BLaER1 treated with 17β-estradiol and CSF1 and Interleukin-3, amounts not matched to agents 10 nM and 100 nM (cell line): ENCODE data around the gene SUSD6.

Experiments used
- H3K27ac ChIP-seq, 11 experiments: shearing (Covaris generic); formaldehyde crosslinking; 2 replicates each; pipeline ENCODE4 v1.8.1; 2022
- H3K27me3 ChIP-seq, 11 experiments: shearing (Covaris generic); formaldehyde crosslinking; 2 replicates each; pipeline ENCODE4 v1.8.1; 2022
- H3K36me3 ChIP-seq, 11 experiments: shearing (Covaris generic); formaldehyde crosslinking; 2 replicates each; pipeline ENCODE4 v1.8.1; 2022
- H3K4me1 ChIP-seq, 10 experiments: shearing (Covaris generic); formaldehyde crosslinking; 2 replicates each; pipeline ENCODE4 v1.8.1; 2022
- H3K4me2 ChIP-seq, 11 experiments: shearing (Covaris generic); formaldehyde crosslinking; 2 replicates each; pipeline ENCODE4 v1.8.1; 2022
- H3K4me3 ChIP-seq, 10 experiments: shearing (Covaris generic); formaldehyde crosslinking; 2 replicates each; pipeline ENCODE4 v1.8.1; 2022
- H3K9ac ChIP-seq, 11 experiments: shearing (Covaris generic); formaldehyde crosslinking; 2 replicates each; pipeline ENCODE4 v1.8.1; 2022
- H3K9me3 ChIP-seq, 11 experiments: shearing (Covaris generic); formaldehyde crosslinking; replicated peaks in 1 of 11; 2 replicates each; pipeline ENCODE4 v1.8.1; 2022
- H4K20me1 ChIP-seq, 11 experiments: shearing (Covaris generic); formaldehyde crosslinking; 2 replicates each; pipeline ENCODE4 v1.8.1; 2022
- Cebpa-rat ChIP-seq, 11 experiments: shearing (Covaris generic); IDR thresholded peaks; 2 replicates each; pipeline ENCODE4 v1.8.1; 2022

The SUSD6 gene

DNA sequence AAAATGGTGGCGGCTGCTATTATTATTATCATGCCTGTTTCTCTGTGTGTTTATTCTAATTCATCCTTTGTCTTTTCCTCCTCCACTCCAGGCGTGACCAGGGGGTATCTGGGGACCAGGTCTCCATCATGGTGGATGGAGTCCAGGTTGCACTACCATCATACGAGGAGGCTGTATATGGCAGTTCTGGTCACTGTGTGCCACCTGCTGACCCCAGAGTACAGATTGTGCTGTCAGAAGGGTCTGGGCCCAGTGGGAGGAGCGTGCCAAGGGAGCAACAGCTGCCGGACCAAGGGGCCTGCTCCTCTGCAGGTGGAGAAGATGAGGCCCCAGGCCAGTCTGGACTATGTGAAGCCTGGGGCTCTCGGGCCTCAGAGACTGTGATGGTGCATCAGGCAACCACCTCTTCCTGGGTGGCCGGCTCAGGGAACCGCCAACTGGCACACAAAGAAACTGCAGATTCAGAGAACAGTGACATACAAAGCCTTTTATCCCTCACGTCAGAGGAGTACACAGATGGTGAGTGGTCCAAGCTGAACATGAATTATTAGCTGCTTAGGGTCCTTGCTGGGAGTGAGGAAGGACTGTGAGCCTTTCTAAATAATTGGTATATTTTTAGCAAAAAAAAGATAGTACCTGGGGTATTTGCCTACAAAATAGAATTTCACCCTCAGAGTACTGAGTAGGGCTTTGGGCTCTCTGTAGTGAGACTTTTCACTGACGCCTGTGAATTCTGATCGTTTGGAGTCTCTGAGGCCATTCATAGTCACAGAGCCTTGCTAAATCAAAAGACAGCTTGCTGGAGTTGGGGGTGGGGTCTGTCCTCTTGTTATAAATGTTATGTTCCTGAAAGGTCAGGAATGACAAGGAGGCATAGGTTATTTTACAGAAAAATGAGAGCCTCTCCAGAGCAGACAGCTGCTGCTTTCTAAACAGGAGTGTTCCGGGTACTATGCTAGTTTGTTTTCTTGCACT is 97.5 kb downstream of the SUSD6 start:
- Histone ChIP-seq H3K9me3 (no peaks in the 10 kb centered on the region), H3K4me1 (peaks cover 78 to 99% (median 97%) of the 10 kb centered on the region in 10 experiments), H3K27ac (peak overlapping the region in 6 of 11 experiments; percentile 3 to 79 (median 42); a peak in 8 of 22 replicates), H3K27me3 (no peaks in the 10 kb centered on the region), H3K4me3 (no peak overlapping the region), H3K4me2 (peak overlapping the region in 10 of 11 experiments; percentile 11 to 92 (median 50); a peak in 18 of 22 replicates), H4K20me1 (peaks cover 0 to 29% (median 0%) of the 10 kb centered on the region in 11 experiments; a peak in 6 of 22 replicates), H3K36me3 (peaks cover 63 to 92% (median 86%) of the 10 kb centered on the region in 11 experiments), H3K9ac (peak overlapping the region in 2 of 11 experiments; percentile 32; a peak in 2 of 22 replicates)
- TF ChIP-seq Cebpa-rat (IDR thresholded peaks at IDR 0.05), result no peak

DNA sequence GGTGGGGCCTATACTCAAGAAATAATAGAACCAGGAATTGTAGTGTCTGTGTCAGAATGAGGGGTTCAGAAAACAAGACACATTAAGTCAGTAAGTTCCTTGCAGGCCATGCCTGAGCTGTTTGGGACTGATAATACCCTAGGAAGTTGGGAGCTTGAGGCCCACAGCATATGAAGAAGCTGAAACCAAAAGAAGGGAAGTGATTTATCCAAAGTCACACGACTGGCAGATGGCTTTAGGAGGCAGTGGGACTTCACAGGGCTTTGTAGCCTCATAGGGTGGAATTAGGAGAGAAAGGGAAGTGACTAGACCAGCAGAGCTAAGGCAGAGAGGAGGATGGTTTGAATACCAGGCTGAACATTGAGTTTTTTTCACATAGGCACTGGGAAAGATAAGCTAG is 99.0 kb downstream of the SUSD6 start:
- Histone ChIP-seq H3K9ac (peak overlapping the region in 4 of 11 experiments; percentile 4 to 67 (median 32); a peak in 5 of 22 replicates), H3K4me3 (no peak overlapping the region), H3K36me3 (peaks cover 51 to 92% (median 80%) of the 10 kb centered on the region in 11 experiments), H3K27me3 (no peaks in the 10 kb centered on the region), H3K9me3 (no peaks in the 10 kb centered on the region), H4K20me1 (peaks cover 0 to 17% (median 0%) of the 10 kb centered on the region in 11 experiments; a peak in 2 of 22 replicates), H3K4me2 (peak overlapping the region in 9 of 11 experiments; percentile 81 to 92 (median 87); a peak in 17 of 22 replicates), H3K4me1 (peaks cover 69 to 99% (median 90%) of the 10 kb centered on the region in 10 experiments), H3K27ac (peak overlapping the region; percentile 8 to 82 (median 64); a peak in 18 of 22 replicates)
- no peak for TF ChIP-seq Cebpa-rat (IDR thresholded peaks at IDR 0.05)

DNA sequence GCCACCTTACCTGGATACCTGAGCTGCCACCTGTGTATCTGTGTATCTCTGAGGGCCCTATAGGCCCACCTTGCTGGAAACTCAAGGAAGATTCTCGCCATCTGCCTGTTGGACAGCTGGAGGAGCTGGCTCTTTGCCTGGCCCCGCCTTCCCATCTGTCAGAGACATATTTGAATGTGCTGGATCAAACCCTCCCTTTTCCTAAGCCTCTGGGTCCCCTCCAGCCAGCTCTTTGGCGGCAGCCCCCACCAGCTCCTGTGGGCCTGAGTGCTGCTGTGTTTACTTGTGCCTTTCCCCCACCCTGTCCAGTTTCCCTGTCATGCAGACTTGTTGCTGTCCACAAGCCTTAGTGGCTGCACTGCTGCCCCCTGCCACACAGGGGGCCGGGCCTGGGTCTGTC is 99.7 kb downstream of the SUSD6 start:
- H3K9me3 ChIP-seq, result no peaks in the 10 kb centered on the region
- peak overlapping the region; percentile 81 to 92 (median 87) for H3K4me2 ChIP-seq
- peak overlapping the region in 4 of 10 experiments; percentile 5 to 9 (median 8); a peak in 4 of 20 replicates for H3K4me3 ChIP-seq
- H3K4me1 ChIP-seq, result peaks cover 67 to 99% (median 90%) of the 10 kb centered on the region in 10 experiments
- H3K27me3 ChIP-seq, result no peaks in the 10 kb centered on the region
- peak overlapping the region in 10 of 11 experiments; percentile 3 to 82 (median 65); a peak in 19 of 22 replicates for H3K27ac ChIP-seq
- H3K36me3 ChIP-seq, result peaks cover 49 to 94% (median 76%) of the 10 kb centered on the region in 11 experiments
- TF ChIP-seq Cebpa-rat (IDR thresholded peaks at IDR 0.05), result no peak
- peaks cover 0 to 10% (median 0%) of the 10 kb centered on the region in 11 experiments; a peak in 1 of 22 replicates for H4K20me1 ChIP-seq
- H3K9ac ChIP-seq, result peak overlapping the region in 6 of 11 experiments; percentile 4 to 67 (median 46); a peak in 9 of 22 replicates

DNA sequence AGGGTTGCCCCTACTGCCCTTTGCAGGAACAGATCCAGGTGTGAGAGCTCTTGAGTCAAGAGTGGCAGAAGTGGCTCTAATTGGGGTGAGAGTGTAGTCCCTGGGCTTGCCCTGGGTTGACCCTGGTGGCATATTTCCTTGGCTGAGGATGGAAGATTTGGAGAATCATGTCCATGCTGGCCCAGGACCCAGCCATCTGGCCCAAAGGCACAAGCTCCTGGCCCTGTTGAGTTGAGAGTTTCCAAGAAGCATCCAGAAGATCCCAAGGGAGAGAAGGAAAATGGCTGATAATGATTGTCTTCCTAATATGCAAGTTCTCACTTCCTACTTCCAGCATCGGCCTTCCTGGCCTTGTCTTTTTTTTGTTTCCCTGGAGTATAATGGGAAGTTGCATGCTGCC is 100.1 kb downstream of the SUSD6 start:
- no peaks in the 10 kb centered on the region for H3K9me3 ChIP-seq
- H3K4me2 ChIP-seq, result peak overlapping the region; percentile 81 to 92 (median 87)
- peak overlapping the region in 9 of 11 experiments; percentile 34 to 67 (median 50); a peak in 13 of 22 replicates for H3K9ac ChIP-seq
- H3K27ac ChIP-seq, result peak overlapping the region; percentile 56 to 82 (median 66)
- no peak for TF ChIP-seq Cebpa-rat (IDR thresholded peaks at IDR 0.05)
- H3K4me1 ChIP-seq, result peaks cover 67 to 99% (median 90%) of the 10 kb centered on the region in 10 experiments
- H3K27me3 ChIP-seq, result no peaks in the 10 kb centered on the region
- H3K4me3 ChIP-seq, result peak overlapping the region in 3 of 10 experiments; percentile 5 to 9 (median 8); a peak in 4 of 20 replicates
- H4K20me1 ChIP-seq, result peaks cover 0 to 8% (median 0%) of the 10 kb centered on the region in 11 experiments; a peak in 1 of 22 replicates
- H3K36me3 ChIP-seq, result peaks cover 45 to 90% (median 74%) of the 10 kb centered on the region in 11 experiments

- peak overlapping the region; percentile 81 to 92 (median 87) for H3K4me2 ChIP-seq
- peaks cover 70 to 100% (median 91%) of the 10 kb centered on the region in 10 experiments for H3K4me1 ChIP-seq
- peak overlapping the region in 4 of 10 experiments; percentile 2 to 30 (median 18); a peak in 6 of 20 replicates for H3K4me3 ChIP-seq
- H3K27ac ChIP-seq, result peak overlapping the region; percentile 56 to 82 (median 66)
- H3K9ac ChIP-seq, result peak overlapping the region; percentile 34 to 67 (median 50); a peak in 20 of 22 replicates
- H4K20me1 ChIP-seq, result peaks cover 0 to 8% (median 0%) of the 10 kb centered on the region in 11 experiments; a peak in 1 of 22 replicates
- no peaks in the 10 kb centered on the region for H3K27me3 ChIP-seq
- H3K36me3 ChIP-seq, result peaks cover 39 to 84% (median 68%) of the 10 kb centered on the region in 11 experiments
- H3K9me3 ChIP-seq, result no peaks in the 10 kb centered on the region
- TF ChIP-seq Cebpa-rat (IDR thresholded peaks at IDR 0.05), result no peak
These were observed 100.6 kb downstream of the SUSD6 start for GRCh38 chr14:69711881-69712560.

DNA sequence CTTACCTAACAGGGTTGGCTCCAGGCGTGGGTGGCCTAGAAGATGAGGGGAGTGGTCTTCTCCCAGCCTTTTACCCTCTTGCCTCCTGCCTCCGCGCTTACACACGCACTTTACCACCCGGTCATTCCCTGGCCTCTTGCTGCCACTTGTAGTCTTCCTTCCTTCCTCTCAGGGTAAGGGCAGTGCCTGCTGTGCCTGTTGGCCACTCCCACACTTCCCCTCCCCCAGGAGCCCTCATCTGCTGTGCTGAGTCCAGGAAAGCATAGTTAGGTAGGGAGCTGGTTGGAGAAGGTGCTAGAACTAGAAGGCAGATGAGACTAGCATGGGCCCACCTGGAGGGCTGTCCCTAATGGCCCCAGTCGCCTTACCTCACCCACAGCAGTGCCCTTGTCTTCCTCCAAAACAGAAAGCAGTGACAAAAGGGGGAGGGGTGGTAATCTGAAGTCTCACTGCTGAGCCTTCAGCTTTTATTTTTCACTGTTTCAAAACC is 101.2 kb downstream of the SUSD6 start:
- Histone ChIP-seq H3K4me2 (peak overlapping the region; percentile 81 to 92 (median 87)), H3K9ac (peak overlapping the region; percentile 34 to 67 (median 50); a peak in 19 of 22 replicates), H3K27me3 (no peaks in the 10 kb centered on the region), H3K4me1 (peaks cover 72 to 100% (median 94%) of the 10 kb centered on the region in 10 experiments), H4K20me1 (0 out of 22 replicates have a peak, but pooled peaks cover 0 to 8% (median 0%) of the 10 kb centered on the region in 11 experiments), H3K36me3 (peaks cover 33 to 78% (median 63%) of the 10 kb centered on the region in 11 experiments), H3K9me3 (no peaks in the 10 kb centered on the region), H3K4me3 (peak overlapping the region in 3 of 10 experiments; percentile 2 to 30 (median 29); a peak in 5 of 20 replicates), H3K27ac (peak overlapping the region; percentile 56 to 82 (median 66))
- TF ChIP-seq Cebpa-rat (IDR thresholded peaks at IDR 0.05), result no peak

DNA sequence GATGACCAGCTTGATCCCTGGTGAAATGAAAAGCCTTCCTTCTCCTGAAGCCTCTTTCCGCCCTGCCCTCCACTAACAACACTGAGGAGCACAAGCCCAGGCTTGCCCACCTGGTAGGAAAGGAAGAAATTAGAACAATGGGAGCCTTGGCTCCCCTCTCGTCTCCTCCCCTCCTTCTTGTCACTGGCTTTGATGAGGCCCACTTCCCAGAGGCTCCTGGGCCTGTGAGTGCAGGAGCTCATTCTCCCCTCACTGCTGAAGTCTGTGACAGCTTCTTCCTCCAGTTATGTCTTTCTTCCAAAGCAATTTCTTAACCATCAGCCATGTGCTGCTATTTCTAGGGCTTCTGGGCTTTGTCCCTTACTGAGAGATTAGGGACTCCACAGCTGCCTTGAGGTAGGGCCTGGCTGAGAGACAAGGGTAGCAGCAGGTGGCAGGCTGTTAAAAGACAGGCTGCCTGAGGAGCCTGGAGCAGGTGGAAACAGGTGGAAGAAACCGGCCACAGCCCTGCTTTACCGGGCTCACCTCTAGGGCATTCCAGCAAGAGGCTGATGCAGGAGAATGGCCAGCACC is 101.9 kb downstream of the SUSD6 start:
- H3K27ac ChIP-seq, result peak overlapping the region; percentile 0 to 79 (median 64); a peak in 20 of 22 replicates
- peak overlapping the region; percentile 81 to 92 (median 87) for H3K4me2 ChIP-seq
- no peaks in the 10 kb centered on the region for H3K27me3 ChIP-seq
- no peak for TF ChIP-seq Cebpa-rat (IDR thresholded peaks at IDR 0.05)
- 0 out of 22 replicates have a peak, but pooled peaks cover 0 to 7% (median 0%) of the 10 kb centered on the region in 11 experiments for H4K20me1 ChIP-seq
- no peak overlapping the region for H3K4me3 ChIP-seq
- H3K9ac ChIP-seq, result peak overlapping the region in 7 of 11 experiments; percentile 6 to 60 (median 41); a peak in 9 of 22 replicates
- H3K36me3 ChIP-seq, result peaks cover 32 to 74% (median 62%) of the 10 kb centered on the region in 11 experiments
- H3K9me3 ChIP-seq, result no peaks in the 10 kb centered on the region
- peaks cover 65 to 100% (median 96%) of the 10 kb centered on the region in 10 experiments for H3K4me1 ChIP-seq
